K562 (cell line): ENCODE results near the gene PPP1R15B. TPM values are rescaled to one million over a fixed set of nuclear protein-coding genes. Genes with fewer than 3 reads are reported as not detected.

Experiments
- EZH2 ChIP-seq: IDR thresholded peaks from 2 replicates; pipeline ENCODE4 v1.6.1; 2012; ENCODE audit warnings: low read depth, mild to moderate bottlenecking, inconsistent platforms, low read length, borderline replicate concordance
- GABPB1 ChIP-seq: sonication (generic); formaldehyde crosslinking; IDR thresholded peaks from 2 replicates; pipeline ENCODE4 v1.8.0; 2022; ENCODE audit warnings: mild to moderate bottlenecking, missing genetic modification reagents
- GATAD2B ChIP-seq: fragments of 450-650 bp; IDR thresholded peaks from 2 replicates; pipeline ENCODE4 v1.6.1; 2017; ENCODE audit warnings: mild to moderate bottlenecking, borderline replicate concordance
- MAFK ChIP-seq: IDR thresholded peaks from 2 replicates; pipeline ENCODE4 v1.6.1; 2011; ENCODE audit warnings: low read length, improper control_type of control experiment
- RB1 ChIP-seq: fragments of 450-650 bp; IDR thresholded peaks from 2 replicates; pipeline ENCODE4 v1.6.1; 2017; ENCODE audit warnings: low read depth, mild to moderate bottlenecking
- RFX1 ChIP-seq: fragments of 450-650 bp; IDR thresholded peaks from 2 replicates; pipeline ENCODE4 v1.6.1; 2016; ENCODE audit warnings: mild to moderate bottlenecking, moderate library complexity
- ZNF124 ChIP-seq: sonication (generic); formaldehyde crosslinking; IDR thresholded peaks from 2 replicates; pipeline ENCODE4 v1.8.1; 2022; ENCODE audit warnings: missing genetic modification reagents
- ZNF57 ChIP-seq: fragments of 450-650 bp; formaldehyde crosslinking; IDR thresholded peaks from 2 replicates; pipeline ENCODE4 v1.4.0; 2020; ENCODE audit warnings: mild to moderate bottlenecking, moderate library complexity
- ZNF696 ChIP-seq: fragments of 250-450 bp; sonication (Bioruptor Pico); conservative IDR thresholded peaks from 2 replicates; pipeline ENCODE4 v1.4.0; 2020; ENCODE audit warnings: mild to moderate bottlenecking, moderate library complexity
- ZNF76 ChIP-seq: fragments of 250-450 bp; sonication (Bioruptor Pico); IDR thresholded peaks from 2 replicates; pipeline ENCODE4 v1.4.0; 2020; ENCODE audit warnings: mild to moderate bottlenecking, moderate library complexity, borderline replicate concordance
- polyA plus RNA-seq, 8 experiments: library from polyadenylated mRNA; depleted of rRNA in 4 of 8; stranded (reverse) in 5 of 8; unstranded in 3 of 8; fragments of >200 nt; fragmentation: Nextera tagmentation in 2 of 8; fragmentation: Illumina TruSeq in 1 of 8; extraction: Ambion mirVana in 2 of 8; extraction: Trizol in 1 of 8; gene quantifications; 2 replicates each; pipeline versions ENCODE4 v1.2.1 to v1.2.3, GENCODE V29; 2011 to 2014; ENCODE audit warnings: inconsistent platforms in 1 of 8, missing spikeins in 1 of 8
- total RNA-seq, 7 experiments: library from RNA; depleted of rRNA in 6 of 7; stranded (reverse); fragments of >200 nt in 6 of 7; fragmentation: Illumina TruSeq in 2 of 7; extraction: Trizol in 2 of 7; gene quantifications; 2 replicates each; pipeline versions ENCODE4 v1.2.1 to v1.2.3, GENCODE V29; 2011 to 2021; ENCODE audit warnings: low replicate concordance in 1 of 7
- TF ChIP-seq, protein P1 (sequence below), 2 experiments: fragments of 450-650 bp; IDR thresholded peaks; 2 replicates each; pipeline ENCODE4 v1.6.1; 2018; ENCODE audit warnings: mild to moderate bottlenecking in 2 of 2, low read depth in 1 of 2; ENCODE audit not compliant: partially characterized antibody in 2 of 2

The PPP1R15B gene
- total and polyA plus RNA-seq, 9 of the 15 experiments (the other 6 are each of a cell fraction or from before 2014, with no cell fraction given) = 17.0 to 48.1 (median 30.8) TPM

DNA sequence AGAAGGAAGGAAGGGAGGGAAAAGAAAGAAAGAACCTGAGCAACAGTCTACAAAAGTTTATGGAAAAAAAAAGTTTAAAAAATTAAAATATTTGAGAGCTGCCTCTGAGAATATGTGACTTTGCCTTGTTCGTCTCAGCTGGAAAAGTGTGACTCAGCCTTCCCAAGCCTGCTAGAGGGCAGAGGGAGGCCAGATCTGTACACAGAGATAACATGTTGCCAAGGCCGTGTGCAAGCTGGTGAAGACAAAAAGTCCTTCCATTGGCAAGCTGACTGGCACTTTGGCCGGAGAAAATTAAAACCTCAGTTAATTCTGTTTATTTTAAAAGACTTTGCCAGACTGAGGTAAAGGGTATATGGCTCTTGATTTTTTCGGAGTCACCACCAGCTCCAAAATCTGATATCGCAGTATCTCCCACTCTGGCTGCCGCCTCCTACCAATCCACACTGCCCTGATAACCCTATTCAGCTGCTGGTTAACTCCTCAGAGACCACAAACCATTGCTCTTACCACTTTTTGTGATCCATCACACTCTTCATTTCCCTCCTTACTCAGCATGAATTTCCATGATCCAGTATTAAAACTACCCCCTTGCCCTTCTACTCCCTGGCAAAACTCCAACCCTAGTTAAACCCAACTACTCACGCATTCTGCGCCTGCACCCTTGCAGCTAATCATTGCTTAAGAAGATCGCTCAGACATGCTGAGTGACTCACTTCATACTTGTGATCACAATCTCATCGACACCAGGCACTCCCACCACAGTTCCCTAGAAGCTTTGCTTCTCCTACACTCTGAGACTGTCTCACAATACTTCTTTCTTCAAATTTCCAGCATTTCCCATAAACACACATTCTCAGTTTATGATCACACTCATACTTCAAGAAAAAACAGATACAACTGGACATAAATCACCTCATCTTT, 5.7 kb upstream of the PPP1R15B start (continued):
- TF ChIP-seq, protein P1, sequence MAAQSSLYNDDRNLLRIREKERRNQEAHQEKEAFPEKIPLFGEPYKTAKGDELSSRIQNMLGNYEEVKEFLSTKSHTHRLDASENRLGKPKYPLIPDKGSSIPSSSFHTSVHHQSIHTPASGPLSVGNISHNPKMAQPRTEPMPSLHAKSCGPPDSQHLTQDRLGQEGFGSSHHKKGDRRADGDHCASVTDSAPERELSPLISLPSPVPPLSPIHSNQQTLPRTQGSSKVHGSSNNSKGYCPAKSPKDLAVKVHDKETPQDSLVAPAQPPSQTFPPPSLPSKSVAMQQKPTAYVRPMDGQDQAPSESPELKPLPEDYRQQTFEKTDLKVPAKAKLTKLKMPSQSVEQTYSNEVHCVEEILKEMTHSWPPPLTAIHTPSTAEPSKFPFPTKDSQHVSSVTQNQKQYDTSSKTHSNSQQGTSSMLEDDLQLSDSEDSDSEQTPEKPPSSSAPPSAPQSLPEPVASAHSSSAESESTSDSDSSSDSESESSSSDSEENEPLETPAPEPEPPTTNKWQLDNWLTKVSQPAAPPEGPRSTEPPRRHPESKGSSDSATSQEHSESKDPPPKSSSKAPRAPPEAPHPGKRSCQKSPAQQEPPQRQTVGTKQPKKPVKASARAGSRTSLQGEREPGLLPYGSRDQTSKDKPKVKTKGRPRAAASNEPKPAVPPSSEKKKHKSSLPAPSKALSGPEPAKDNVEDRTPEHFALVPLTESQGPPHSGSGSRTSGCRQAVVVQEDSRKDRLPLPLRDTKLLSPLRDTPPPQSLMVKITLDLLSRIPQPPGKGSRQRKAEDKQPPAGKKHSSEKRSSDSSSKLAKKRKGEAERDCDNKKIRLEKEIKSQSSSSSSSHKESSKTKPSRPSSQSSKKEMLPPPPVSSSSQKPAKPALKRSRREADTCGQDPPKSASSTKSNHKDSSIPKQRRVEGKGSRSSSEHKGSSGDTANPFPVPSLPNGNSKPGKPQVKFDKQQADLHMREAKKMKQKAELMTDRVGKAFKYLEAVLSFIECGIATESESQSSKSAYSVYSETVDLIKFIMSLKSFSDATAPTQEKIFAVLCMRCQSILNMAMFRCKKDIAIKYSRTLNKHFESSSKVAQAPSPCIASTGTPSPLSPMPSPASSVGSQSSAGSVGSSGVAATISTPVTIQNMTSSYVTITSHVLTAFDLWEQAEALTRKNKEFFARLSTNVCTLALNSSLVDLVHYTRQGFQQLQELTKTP (IDR thresholded peaks at IDR 0.05; ENCODE audit: low read depth in 1 of 2, partially characterized antibody in 2 of 2) = peak in 1 of 2 experiments; percentile 84
- no peak; the same call in 1 of the 2 replicates for TF ChIP-seq RB1
- no peak for TF ChIP-seq ZNF124 (CRISPR knock-in tag)
- peak; percentile 21; the same call in 1 of the 2 replicates for TF ChIP-seq GATAD2B
- TF ChIP-seq RFX1 = peak; percentile 25; the same call in 1 of the 2 replicates
- TF ChIP-seq ZNF76 (CRISPR knock-in tag) = no peak
- peak; percentile 23; the same call in 1 of the 2 replicates for TF ChIP-seq MAFK
- TF ChIP-seq EZH2 = no peak
- no peak for TF ChIP-seq ZNF696
- TF ChIP-seq GABPB1 (CRISPR knock-in tag) = 0 out of 2 replicates have a peak, but pooled peaks have one; percentile 39
- TF ChIP-seq ZNF57 = no peak
